ENCODE results near the gene SPATA21.
A peak's percentile ranks its signal among the peaks of the same experiment; 100 is the strongest.

Gene SPATA21

DNA sequence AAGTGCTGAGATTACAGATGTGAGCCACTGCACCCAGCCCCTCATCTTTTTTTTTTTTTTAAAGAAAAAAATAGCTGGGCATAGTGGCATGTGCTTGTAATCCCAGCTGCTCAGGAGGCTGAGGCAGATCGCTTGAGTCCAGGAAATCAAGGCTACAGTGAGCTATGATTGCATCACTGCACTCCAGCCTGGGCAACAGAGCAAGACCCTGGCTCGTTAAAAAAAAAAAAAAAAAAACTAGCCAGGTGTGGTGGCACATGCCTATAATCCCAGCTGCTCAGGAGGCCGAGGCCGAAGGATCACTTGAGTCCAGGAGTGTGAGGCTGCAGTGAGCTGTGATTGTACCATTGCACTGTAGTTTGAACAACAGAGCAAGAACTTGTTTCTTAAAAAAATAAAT is 56.4 kb downstream of the SPATA21 start:
- H3K27ac ChIP-seq, result no peak overlapping the region
- TF ChIP-seq CTCF (conservative IDR thresholded peaks at IDR 0.05), result no peak

DNA sequence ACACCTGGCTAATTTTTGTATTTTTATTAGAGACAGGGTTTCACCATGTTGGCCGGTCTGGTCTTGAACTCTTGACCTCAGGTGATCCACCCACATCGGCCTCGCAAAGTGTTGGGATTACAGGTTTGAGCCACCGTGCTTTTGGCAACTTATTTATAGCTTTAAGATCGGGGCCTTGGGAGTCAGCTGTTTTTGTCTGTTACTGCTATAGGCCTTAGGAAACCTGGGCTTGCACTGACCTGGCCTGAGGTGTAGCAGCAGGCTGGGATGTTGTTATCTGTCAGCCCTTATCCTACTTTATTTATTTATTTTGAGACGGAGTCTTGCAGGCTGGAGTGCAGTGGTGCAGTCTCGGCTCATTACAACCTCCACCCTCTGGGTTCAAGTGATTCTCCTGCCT is 58.8 kb downstream of the SPATA21 start:
- no peak overlapping the region for H3K27ac ChIP-seq
- no peak for TF ChIP-seq CTCF (conservative IDR thresholded peaks at IDR 0.05)

- no peak overlapping the region for H3K27ac ChIP-seq
- TF ChIP-seq CTCF (conservative IDR thresholded peaks at IDR 0.05), result no peak
Observed at GRCh38 chr1:16376971-16377370, 60.3 kb downstream of the SPATA21 start.

DNA sequence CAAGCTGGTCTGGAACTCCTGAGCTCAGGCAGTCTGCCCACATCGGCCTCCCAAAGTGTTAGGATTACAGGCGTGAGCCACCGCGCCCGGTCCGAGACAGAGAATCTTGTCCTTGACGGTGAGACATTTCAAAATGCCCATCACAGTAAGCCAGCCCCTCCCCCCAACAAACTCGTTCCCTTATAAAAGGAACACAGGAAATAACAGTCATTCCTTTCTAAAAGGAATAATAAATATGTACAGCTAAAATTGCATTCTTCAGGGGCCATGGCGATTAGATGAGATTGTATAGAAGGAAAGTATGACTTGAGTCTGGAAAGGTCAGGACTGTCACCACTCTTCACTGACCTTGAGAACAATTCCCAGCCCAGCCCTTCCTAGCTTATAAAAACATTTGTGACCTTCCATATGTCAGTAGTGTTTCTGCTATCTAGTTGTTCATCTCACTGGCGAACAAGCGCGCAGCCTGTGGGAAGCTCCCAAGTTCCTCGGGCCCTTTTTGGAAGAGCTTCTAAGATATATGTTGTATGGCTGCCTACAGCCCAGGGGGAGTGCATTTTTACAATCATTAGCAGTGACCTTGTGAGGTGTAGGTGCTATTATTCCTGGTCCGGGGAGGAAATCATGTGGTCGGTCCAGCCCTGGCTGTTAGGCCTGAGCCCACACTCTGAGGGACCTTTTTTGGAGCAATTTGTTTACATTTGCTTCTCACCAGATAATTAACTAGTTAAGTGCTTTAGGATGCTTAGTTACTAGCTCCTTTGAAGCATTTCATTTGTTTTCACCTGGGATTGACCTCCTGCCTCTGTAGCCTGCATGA is 61.5 kb downstream of the SPATA21 start:
- H3K27ac ChIP-seq, result peak overlapping the region; percentile 16; the same call in 1 of the 2 replicates
- no peak for TF ChIP-seq CTCF (conservative IDR thresholded peaks at IDR 0.05)

GRCh38 chr1:16374266-16374665 is 63.0 kb downstream of the SPATA21 start:
- TF ChIP-seq CTCF (conservative IDR thresholded peaks at IDR 0.05), result no peak
- H3K27ac ChIP-seq, result no peak overlapping the region

- no peak for TF ChIP-seq CTCF (conservative IDR thresholded peaks at IDR 0.05)
- H3K27ac ChIP-seq, result no peak overlapping the region
Observed at GRCh38 chr1:16372535-16373285, 64.5 kb downstream of the SPATA21 start.

DNA sequence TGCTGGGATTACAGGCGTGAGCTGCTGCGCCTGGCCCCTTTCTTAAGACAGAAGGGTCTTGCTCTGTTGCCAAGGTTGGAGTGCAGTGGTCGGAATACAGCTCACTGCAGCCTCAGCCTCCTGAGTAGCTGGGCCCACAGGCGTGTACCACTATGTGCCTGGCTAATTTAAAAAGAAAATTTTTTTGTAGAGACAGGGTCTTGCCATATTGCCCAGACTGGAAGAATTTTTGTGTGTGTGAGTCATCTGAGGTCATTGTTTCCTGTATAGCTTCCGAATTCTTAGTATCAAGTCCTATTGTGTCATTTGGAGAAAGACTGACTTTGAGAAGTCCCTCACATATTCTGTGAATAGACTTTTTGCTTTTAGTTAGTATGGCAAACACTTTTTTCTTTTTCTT is 65.5 kb downstream of the SPATA21 start:
- no peak for TF ChIP-seq CTCF (conservative IDR thresholded peaks at IDR 0.05)
- no peak overlapping the region for H3K27ac ChIP-seq
